ENCODE data around the gene CDH12.
"Not testable (repeated sequence)": the region's sequence is repeated elsewhere in the genome, so short reads cannot be mapped to it uniquely, and the experiment has no call there.

The CDH12 gene

DNA sequence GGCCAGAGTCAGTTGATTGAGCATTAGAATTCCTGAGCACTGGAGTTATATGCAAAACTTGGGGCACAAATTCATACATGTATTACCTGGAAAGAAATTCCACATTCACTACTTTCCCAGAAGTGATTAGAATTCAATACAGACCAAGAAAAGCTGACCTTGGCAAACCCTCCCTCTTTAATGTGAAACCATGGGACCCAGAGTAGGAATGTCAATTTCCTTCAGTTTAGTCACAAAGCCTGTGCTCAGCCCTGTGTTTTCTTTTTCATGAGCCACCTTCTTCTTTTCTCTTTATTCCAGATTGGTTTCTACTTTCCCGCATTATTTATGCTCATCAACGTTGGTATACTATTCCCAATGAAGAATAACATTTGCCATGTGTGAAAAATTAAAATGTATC, 420.2 kb downstream of the CDH12 start:
- DNase-seq (ENCODE audit: low spot score): no peak

DNA sequence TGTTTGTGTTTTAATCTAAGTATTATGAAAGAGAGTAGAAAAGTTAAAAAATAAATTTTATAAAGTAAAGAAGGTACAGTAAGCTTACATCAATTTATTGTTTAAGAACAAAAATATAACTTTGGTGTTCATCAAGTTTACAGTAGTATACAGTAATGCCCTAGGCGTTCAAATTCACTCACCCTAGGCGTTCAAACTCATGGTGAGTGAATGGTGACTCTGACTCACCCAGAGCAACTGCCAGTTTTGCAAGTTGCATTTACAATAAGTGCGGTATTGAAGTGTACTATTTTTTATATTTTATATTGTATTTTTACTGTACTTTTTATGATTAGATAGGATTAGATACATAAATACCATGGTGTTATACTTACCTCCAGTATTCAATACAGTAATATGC, 421.3 kb downstream of the CDH12 start:
- DNase-seq (ENCODE audit: low spot score): no peak

DNA sequence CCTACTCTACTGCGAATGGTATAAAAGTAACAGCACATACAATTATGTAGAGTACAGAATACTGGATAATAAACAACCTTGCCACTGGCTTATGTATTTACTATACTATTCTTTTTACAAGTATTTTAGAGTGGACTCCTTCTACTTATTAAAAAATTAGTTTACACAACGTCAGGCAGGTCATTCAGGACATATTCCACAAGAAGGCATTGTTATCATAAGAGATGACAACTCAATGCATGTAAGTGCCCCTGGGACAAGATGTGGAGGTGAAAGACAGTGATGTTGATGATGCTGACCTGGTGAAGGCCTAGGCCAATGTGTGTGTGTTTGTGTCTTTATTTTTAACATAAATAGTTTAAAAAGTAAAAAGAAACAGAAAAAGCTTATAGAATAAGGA, 421.7 kb downstream of the CDH12 start:
- no peak for DNase-seq (ENCODE audit: low spot score)

DNA sequence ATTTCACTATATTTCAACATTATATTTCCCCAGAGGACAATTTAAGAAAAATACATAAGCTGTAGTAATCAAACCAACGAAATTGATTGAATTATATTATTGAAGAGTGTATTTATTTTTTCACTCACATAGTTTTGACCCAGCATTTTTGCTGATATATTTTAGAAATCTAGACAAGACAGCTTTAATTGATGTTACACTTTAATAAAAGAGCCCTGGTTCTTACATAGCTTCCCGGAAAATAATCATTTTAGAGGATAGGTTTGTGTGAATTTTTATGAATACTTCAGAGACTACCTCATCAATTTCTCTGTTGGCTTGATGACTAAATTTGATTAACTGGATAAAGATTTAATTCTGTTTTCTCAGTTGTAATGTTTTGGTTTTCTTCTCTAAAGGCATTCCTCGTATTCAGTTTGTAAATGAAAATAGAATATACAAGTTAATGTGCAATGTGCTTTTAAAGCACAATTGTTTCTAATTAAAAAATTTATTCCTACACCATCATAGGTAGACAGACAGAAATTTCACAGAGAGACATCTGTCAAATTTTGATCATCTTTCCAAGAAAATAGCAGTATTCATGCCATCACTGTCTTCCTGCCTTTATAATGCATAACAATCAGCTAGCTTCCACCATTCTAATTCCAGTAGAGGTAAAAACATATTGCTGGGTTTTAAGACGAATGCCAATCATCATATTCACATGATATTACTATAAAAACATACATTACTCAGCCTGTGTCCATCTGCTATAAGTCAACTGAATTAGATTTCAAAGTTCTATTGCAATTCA, 441.4 kb downstream of the CDH12 start:
- no peak for DNase-seq (ENCODE audit: low spot score)

DNA sequence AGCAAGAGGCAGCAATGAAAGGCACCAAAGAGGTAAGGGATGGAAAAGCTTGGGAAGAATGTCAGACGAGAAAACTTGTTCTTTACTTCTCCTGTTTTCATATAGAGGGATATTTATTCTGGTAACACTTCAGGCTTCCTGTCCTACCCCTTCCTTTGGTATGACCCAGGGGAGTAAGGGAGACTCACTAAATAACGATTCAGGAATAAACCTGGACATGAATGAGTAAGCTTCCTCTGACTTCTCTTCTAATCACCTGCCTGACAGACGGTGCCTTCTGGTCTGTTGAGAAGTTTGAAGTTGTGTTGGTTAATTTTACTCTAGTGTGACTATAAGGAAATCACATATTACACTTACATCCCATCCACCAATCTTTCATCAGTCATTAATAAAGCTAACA, 461.2 kb downstream of the CDH12 start:
- DNase-seq (ENCODE audit: low spot score): no peak

DNA sequence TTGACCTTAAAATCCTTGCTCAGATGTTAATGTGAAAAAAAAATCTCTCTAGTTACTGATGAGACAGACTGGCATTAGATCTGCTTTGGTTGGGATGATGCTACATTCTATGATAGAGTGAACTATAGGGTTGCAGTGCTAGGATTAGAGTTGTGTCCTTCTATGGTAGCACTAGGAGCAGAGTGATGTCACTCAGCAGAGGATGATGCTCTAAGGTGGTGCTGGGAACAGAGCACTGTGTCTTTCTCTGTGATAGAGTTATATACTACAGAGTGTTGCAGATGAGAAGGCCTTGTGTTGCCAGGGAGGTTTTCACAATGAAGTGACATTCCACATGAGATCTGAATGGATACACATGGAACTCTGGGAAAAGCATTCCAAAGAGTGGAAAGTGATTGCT, 462.3 kb downstream of the CDH12 start:
- no peak for DNase-seq (ENCODE audit: low spot score)

DNA sequence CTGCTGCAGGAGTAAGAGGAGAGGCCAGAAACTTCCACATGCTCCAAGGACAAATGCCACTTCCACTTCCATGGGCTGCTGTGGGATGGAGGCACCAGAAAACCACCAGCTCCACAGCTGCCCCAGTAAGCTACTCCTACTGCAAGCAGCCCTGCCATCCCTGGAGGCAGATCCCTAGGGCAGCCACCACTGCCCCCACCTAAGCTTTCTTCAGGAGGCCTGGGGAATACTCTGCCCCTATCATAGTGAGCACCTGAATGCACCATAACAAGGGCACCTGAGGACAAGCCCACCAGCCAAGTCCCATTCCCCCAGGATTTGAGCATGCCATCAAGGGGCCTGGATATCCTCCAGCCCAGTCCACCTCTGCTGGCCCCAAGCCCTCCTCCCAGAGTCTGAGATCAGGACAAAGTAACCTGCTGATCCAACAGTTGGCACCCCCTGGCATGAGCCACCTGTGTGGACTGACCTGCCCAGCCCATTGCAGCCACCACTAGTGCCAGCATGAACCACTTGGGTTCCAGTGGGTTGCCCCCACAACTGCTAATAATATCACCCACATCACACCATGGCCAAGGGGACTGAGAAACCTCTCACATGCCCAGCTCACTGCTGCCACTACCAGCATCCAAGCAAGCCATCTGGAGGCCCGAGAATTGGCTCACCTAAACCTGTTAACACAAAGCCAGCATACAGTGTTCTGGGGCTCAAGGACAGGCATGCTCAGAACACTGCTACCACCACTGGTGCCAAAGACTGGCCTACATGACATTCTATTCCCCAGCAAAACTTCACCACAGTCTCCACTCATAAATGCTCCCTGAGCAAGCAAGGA, 480.1 kb downstream of the CDH12 start:
- no peak for DNase-seq (ENCODE audit: low spot score)

DNA sequence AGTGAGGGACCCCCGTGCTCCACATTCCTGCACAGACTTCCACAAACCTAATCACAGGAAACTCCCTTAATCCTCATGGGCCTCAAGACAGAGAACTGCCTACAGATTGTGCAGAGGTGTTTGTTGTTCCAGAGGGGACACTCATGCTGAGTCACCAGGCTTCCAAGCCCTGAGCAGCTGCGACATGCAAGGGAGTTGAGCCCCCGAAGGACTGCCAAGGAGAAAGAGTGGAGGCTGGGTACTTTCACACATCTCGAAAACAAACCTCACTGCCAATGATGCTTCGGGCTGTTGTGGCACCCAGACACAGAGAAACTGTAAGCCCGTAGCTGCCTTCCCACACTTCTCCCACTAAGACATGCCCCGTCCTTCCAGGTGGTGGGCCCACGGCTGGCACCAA, 480.8 kb downstream of the CDH12 start:
- no peak for DNase-seq (ENCODE audit: low spot score)

DNA sequence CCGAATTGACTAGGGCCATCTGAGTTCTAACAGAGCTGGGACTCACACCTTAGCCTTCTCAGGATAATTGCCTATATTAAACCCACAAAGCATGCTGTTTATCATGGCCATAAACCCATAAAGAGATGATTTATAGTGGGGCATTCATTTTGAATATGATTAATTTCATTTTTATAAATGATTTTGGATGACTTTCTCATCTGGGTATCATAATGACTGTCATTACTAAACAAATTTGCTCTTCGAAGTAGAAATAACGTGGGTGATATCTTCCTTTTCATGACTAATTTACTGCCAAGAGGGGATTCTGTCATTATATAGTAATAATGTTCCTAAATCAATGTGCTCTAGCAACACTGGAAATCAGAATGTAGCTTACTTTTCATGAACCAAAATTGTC, 498.2 kb downstream of the CDH12 start:
- no peak for DNase-seq (ENCODE audit: low spot score)

DNA sequence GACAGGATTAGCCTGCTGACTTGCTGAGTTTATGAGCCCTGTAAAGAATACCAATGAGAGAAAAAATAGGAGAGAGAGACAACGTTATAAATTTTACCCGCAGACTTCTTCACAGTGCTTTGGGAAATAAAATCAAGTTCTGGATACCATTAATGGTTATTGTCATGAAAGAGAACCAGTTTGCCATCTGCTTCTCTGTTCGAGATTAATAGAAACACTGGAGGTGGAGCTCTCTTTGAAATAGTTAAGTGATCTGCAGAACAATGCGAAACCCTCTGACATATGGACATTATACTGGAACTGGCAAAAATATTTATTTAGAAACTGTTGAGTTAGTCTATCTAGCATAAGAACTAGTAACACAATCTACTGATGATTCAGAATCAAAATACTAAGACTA, 500.7 kb downstream of the CDH12 start:
- DNase-seq (ENCODE audit: low spot score): no peak

DNA sequence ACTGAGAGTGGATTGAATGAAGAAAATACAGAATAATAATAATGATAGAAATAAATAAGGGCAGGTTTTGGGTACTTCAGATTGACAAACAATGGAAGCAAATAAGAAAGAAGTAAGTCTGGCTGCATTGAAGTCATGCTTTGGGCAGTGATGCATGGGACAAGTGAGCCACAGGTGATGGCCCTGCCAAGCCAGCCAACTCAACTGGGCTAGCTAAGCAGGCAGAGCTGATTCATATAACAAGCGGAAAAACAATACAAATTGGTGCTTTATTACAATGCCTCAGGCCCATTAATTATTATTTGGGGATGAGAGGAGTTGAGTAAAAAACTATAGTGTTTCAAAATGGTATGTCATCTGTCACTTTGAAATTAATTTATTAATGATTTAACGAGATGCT, 502.0 kb downstream of the CDH12 start:
- DNase-seq (ENCODE audit: low spot score): no peak

DNA sequence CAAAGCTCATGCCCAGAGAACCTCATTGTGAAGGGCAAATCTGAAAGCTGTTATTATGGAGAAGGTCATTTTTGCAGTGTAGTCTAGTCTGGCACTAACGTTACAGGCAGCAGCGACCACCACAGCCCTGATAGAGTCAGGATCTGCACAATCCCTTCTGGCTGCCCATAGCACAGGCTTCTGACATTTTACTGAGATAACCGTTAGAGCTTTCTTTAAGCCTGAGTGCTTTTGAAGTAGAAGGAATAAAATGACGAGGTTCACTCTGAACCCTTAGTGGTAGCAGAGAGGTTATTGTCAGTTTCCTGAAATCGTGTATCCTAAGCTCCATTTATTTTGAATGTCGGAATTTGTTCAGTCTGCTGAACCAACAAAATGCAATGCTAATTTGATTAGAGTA, 505.1 kb downstream of the CDH12 start:
- DNase-seq (ENCODE audit: low spot score): no peak

DNA sequence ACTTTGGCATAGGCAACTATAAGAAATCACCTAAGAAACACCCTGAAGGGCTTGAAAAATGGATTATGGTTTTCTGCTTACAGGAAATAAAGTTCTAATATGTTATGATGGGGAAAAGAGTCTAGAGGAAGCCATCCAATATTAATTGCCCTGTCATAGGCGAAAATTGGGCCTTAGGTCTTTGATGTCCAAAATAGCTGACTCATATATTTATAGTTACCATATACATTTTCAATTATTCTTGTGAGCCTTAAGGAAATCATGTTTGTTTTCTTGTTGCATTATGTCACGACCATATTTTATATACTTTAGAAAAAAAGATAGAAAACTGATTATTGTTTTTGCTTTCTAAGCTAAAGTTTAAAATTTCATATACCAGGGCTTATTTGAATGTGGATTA, 509.1 kb downstream of the CDH12 start:
- DNase-seq (ENCODE audit: low spot score): no peak

DNA sequence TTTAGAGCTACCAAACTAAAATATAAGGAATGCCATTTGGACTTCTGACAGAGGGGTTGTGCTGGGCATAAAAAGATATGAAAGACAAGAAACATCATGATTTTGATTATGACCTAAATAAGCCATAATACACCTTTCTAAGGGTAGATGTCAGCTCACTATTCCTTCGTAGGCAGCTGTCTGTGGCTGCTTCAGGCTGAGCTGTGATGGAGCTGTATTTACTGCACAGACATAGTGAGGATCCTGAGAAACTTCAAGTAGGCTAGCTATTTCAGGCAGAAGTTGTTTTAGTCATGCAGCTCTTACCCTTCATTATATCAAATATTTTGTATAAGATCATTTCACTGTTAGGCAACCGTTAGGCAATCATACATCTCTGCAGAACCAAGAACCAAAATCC, 511.7 kb downstream of the CDH12 start:
- no peak for DNase-seq (ENCODE audit: low spot score)

DNA sequence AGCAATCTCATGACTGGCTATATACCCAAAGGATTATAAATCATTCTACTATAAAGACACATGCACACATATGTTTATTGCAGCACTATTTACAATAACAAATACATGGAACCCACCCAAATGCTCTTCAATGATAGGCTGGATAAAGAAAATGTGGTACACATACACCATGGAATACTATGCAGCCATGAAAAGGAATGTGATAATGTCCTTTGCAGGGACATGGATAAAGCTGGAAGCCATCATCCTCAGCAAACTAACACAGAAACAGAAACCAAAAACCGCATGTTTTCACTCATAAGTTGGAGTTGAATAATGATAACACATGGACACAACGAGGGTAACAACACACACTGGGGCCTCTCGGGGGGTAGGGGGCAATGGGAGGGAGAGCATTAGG, 520.2 kb downstream of the CDH12 start:
- DNase-seq (ENCODE audit: low spot score): not testable (repeated sequence)

DNA sequence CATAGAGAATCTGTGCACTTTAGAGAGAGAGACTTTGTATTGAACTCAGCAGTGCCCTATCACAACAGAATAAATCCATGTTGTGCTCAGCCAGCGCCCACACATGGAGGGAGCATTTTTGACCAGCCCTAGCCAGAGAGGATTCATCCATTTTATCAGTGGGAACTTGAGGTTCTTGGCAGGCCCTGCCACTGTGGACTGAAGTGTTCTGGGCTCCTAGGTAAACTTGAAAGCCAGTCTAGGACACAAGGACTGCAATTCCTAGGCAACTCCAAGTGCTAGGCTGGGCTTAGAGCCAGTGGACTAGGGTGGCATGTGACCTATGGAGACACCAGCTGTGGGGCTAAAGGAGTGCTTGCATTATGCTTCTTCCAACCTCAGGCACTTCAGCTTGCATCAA, 523.5 kb downstream of the CDH12 start:
- DNase-seq (ENCODE audit: low spot score): no peak

DNA sequence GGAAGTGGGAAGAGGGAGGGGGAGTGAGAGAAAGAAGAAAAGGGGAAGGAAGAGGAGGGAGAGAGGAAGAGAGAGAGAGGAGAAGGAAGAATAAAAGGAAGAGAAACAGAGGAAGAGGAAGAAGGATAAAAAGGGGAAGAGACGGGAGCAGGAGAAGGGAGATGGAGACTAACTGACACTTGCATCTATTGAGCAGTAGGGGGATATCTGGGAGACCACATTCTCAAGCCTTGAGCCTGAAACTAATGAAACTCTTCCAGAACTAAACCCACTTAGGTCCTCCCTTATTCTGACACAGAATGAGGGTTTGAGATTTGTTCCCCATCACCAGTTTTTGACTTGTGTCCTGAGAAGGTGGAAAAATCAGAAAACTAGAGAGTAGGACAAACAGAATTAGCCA, 533.3 kb downstream of the CDH12 start:
- no peak for DNase-seq (ENCODE audit: low spot score)

DNA sequence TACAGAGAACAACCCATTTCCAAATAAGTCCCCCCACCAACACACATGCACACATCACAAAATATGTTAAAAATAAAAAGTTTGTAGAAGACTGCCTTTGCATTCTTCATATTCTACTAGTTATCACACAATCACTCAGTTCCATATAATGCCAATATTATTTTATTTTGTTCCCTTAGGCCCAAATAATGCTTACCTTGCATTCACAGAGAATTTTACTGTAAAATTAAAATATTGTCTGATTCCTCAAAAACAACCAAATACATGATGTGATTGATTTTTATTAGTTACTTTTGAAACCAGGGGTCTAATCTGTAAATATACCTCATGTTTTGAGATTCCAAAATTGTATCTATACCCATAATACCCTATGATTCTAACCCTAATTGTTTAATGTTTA, 536.9 kb downstream of the CDH12 start:
- no peak for DNase-seq (ENCODE audit: low spot score)

DNA sequence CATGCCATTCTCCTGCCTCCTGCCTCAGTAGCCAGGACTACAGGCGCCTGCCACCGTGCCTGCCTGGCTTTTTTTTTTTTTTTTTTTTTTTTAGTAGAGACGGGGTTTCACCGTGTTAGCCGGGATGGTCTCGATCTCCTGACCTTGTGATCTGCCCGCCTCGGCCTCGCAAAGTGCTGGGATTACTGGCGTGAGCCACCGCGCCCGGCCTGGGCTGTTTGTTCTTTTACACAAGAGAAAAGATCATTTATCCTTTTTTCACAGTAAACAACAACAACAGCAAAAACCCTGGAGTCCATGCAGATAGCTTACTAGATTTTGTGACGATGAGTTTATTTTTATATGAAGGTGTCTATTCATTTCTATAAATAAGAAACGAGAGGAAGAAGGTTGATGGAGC, 538.1 kb downstream of the CDH12 start:
- not testable (repeated sequence) for DNase-seq (ENCODE audit: low spot score)

DNA sequence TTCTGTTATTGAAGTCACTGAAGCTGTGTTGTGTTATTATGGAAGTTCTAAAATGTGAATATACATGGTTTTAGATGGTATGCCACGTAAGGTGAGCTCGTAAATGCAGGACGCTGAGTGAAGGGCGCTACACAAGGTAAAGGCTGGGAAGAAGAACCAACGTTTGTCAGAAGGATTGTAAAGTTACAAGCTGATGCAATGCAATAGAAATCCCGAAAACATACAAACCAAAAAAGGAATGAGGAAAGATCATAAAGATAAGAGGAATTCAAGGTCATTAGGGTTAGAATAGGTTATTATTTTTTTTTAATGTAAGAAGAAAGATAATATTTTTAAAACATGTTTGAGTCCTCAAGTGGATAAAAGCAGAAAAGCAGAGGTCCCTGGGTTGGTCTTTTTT, 538.6 kb downstream of the CDH12 start:
- DNase-seq (ENCODE audit: low spot score): no peak

DNA sequence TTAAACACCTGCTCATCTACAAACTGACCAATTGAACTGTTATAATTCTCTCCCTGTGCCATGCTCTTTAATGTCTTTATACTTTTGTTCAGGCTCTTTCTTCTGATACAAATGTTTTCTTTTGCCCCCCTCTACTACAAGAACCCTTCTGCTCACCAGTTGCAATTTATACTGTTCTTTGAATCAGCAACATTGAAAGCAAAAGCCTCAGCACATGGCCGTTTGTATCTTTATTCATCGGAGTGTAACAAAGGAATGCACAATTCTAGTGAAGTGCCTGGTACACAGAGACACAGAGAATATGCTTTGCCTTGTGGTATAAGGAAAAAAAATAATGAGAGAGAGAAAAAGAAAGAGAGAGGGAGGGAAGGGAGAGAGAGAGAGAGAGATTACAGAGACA, 547.1 kb downstream of the CDH12 start:
- no peak for DNase-seq (ENCODE audit: low spot score)

DNA sequence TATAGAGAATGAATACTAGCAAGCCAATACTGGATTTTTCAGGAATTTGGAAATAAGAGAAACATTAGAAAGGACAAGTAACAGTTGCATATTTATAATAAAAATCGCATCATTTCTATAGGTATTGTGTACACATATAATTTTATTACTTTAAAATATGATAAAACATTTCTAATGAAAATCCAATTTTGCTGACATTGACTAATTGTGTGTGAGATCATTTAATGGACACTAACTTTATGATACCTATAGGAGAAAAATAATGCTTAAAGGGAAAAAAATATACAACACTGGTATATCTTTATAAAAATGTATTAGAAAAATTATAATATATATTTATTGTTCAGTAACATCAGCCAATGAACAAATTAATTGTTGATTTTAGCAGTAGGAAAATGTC, 557.3 kb downstream of the CDH12 start:
- DNase-seq (ENCODE audit: low spot score): no peak

DNA sequence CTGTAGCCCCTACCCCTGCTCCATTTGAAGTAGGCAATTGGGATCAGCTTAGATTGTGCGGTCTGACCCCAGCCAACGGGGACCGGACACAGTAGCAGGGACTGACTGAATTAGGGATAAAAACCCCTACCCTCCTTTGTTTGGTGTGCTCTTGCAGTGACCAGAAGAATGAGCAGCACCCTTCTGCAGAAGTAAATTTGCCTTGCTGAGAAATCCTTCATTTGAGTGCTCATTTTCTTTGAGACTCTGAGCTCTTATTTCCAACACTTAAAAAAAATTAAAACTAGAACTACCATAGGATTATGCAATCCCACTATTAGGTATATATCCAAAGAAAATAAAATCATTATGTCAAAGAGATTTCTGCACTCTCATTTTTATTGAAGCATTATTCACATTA, 560.0 kb downstream of the CDH12 start:
- DNase-seq (ENCODE audit: low spot score): no peak

DNA sequence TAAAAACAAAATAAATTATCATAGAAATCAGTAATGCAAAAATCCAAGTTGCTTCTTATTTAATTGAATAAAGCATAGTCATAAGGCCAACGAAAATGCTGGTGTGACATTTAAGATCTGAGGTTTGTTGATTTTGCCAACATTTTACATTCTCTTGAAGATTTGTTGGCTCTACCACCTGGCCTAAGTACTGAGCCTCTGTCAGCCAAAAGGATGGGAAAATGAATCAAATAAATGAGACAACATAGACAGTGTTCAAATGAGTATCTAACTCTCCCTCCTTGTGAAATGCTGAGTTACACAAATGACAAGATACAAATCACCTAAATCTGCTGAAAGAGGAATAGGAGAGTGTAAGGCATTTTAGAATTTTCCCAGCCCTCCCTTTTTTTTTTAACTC, 575.0 kb downstream of the CDH12 start:
- DNase-seq (ENCODE audit: low spot score): no peak
